Measurements from ENCODE around the gene MCHR1. TPM values are rescaled to one million over a fixed set of nuclear protein-coding genes. Genes with fewer than 3 reads are reported as not detected.
"Not testable (repeated sequence)": the region's sequence is repeated elsewhere in the genome, so short reads cannot be mapped to it uniquely, and the experiment has no call there.

MCHR1 gene
- total RNA-seq, 1 donor from 2014 or later: not detected

DNA sequence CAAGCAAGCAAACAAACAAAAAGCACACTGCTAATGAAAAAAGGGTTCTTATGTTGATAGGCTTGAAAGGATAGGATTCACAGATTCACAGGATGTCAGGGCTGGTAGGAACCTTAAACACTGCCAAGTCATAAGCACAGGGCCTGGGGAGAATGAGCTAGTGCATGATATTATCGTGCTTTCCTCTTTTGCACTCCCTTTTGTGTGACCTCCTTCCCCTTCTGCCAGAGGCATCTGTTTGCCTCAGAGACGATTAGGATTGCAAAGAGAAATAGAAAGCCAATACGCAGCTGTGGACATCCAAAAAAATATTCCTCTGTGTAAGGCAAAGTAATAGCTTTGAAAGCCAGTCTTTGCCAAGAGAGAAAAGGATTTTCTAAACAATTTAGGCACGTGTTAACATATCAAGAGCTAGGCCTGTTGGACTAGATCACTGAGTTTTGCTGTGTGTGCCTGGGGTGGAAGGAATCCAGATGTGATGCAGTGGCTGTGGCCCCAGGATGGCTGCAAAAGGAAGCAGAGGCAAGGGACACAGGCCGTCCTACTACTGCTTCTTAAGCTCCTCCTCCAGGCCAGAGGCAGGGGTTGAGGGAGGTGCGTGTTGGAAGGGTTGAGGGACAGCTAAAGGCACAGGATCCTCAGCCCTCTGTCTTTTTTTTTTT lies 30.6 kb downstream of the MCHR1 start:
- ATAC-seq (peak; percentile 37), DNase-seq (no peak)

DNA sequence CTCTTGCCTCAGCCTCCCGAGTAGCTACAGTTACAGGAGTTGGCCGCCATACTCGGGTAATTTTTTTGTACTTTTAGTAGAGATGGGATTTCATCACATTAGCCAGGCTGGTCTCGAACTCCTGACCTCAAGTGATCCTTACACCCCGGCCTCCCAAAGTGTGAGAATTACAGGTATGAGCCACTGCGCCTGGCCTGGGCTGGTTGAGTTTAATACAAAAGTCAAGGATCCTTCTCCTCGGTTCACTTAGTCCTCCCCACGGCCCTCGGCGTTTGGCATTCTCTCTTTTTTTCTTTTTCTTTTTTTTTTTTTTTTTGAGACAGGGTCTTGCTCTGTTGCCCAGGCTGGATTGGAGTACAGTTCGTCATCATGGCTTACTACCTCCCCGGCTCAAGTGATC lies 33.0 kb downstream of the MCHR1 start:
- Histone ChIP-seq H3K27ac (no peak overlapping the region), H3K4me3 (no peak overlapping the region), H3K36me3 (no peaks in the 10 kb centered on the region), H3K4me1 (peaks cover 6% of the 10 kb centered on the region), H3K9me3 (no peaks in the 10 kb centered on the region), H3K27me3 (no peaks in the 10 kb centered on the region)
- TF ChIP-seq, protein P1, sequence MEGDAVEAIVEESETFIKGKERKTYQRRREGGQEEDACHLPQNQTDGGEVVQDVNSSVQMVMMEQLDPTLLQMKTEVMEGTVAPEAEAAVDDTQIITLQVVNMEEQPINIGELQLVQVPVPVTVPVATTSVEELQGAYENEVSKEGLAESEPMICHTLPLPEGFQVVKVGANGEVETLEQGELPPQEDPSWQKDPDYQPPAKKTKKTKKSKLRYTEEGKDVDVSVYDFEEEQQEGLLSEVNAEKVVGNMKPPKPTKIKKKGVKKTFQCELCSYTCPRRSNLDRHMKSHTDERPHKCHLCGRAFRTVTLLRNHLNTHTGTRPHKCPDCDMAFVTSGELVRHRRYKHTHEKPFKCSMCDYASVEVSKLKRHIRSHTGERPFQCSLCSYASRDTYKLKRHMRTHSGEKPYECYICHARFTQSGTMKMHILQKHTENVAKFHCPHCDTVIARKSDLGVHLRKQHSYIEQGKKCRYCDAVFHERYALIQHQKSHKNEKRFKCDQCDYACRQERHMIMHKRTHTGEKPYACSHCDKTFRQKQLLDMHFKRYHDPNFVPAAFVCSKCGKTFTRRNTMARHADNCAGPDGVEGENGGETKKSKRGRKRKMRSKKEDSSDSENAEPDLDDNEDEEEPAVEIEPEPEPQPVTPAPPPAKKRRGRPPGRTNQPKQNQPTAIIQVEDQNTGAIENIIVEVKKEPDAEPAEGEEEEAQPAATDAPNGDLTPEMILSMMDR (IDR thresholded peaks at IDR 0.05): no peak
- ATAC-seq: no peak
- no peak for DNase-seq
- intact Hi-C loops (cut with DNase I): no loop called here

More for the DNA sequence above, 30.6 kb downstream of the MCHR1 start:
- intact Hi-C loops (cut with DNase I): no loop called here
- no peak overlapping the region for H3K4me3 ChIP-seq
- no peaks in the 10 kb centered on the region for H3K9me3 ChIP-seq
- H3K36me3 ChIP-seq: no peaks in the 10 kb centered on the region
- H3K4me1 ChIP-seq: peaks cover 6% of the 10 kb centered on the region
- no peaks in the 10 kb centered on the region for H3K27me3 ChIP-seq
- TF ChIP-seq, protein P1 (IDR thresholded peaks at IDR 0.05): no peak
- H3K27ac ChIP-seq: peak overlapping the region; percentile 78

DNA sequence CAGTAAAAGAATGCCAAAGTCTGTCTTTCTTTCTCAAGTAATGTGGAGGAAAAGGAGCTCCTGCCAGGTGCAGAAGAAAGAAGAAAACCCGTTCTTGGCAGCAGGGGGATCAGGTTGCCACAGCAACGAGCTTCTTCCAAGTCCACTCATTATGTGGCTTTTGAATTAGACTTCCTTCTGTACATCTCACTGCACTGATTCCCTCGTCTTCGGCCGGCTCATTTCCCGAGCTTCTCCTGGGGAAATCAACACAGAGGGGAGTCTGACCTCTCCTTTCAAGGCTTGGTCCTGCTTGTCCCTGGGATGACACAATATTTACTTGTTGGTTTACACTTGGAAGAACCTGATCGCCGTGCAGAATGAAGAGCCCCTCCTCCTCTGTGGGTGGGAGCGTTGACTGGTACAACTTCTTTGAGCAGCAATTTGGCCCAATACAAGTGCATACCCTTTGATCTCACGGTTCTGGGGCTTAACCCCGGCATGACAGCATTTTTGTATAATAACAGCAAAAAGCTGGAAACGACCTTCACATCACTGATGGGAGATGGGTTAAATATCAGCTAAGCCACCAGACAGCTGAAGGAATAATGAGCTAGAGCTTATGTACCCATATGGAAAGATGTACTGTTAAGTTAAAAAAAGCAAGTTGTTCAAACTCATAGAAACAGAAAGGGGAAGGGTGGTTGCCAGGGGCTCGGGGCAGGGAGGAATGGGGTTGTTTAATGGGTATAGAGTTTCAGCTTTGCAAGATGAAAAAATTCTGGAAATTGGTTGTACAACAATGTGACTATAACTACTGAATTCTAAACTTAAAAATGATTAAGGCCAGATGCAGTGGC lies 35.4 kb downstream of the MCHR1 start:
- no peak for DNase-seq
- Histone ChIP-seq H3K4me3 (no peak overlapping the region), H3K36me3 (no peaks in the 10 kb centered on the region), H3K9me3 (no peaks in the 10 kb centered on the region), H3K27ac (no peak overlapping the region), H3K27me3 (no peaks in the 10 kb centered on the region), H3K4me1 (peaks cover 6% of the 10 kb centered on the region)
- TF ChIP-seq, protein P1 (IDR thresholded peaks at IDR 0.05): no peak
- no peak for ATAC-seq
- intact Hi-C loops (cut with DNase I): no loop called here

DNA sequence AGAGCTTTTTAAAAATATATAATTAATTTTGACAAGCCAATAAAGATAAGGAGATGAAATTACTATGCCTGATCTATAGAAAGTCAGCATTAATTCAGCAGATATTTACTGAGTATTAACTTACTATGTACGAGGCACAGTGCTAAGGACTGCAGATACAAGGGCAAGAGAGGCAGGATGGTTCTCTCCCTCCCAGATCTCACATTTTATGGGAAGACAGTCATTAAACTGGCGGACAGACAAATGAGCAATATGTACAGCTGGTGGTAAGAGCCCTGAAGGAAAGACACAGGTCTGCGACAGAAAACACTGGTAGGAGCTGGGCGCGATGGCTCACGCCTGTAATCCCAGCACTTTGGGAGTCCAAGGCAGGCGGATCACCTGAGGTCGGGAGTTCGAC lies 36.8 kb downstream of the MCHR1 start:
- intact Hi-C loops (cut with DNase I): no loop called here
- H3K27me3 ChIP-seq: no peaks in the 10 kb centered on the region
- no peak overlapping the region for H3K27ac ChIP-seq
- no peak overlapping the region for H3K4me3 ChIP-seq
- TF ChIP-seq, protein P1 (IDR thresholded peaks at IDR 0.05): no peak
- H3K36me3 ChIP-seq: no peaks in the 10 kb centered on the region
- DNase-seq (no peak), ATAC-seq (no peak)
- H3K9me3 ChIP-seq: no peaks in the 10 kb centered on the region
- H3K4me1 ChIP-seq: peaks cover 3% of the 10 kb centered on the region

DNA sequence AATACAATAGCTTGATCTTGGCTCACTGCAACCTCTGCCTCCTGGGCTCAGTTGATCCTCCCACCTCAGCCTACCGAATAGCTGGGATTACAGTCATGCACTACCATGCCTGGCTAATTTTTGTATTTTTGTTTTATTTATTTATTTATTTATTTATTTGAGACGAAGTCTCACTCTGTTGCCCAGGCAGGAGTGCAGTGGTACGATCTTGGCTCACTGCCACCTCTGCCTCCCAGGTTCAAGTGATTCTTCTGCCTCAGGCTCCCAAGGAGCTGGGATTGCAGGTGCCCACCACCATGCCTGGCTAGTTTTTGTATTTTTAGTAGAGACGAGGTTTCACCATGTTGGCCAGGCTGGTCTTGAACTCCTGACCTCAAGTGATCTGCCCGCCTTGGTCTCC lies 38.4 kb downstream of the MCHR1 start:
- ATAC-seq; H3K4me3 ChIP-seq; H3K4me1 ChIP-seq; H3K9me3 ChIP-seq; H3K27ac ChIP-seq; H3K27me3 ChIP-seq; H3K36me3 ChIP-seq; intact Hi-C loops (cut with DNase I); DNase-seq: not testable (repeated sequence)

Data from upper lobe of right lung (tissue), 1 donor.